ENCODE results near the gene VAMP3. TPM values are rescaled to one million over a fixed set of nuclear protein-coding genes. Genes with fewer than 3 reads are reported as not detected.
A peak's percentile ranks its signal among the peaks of the same experiment; 100 is the strongest.

VAMP3 gene
- total and polyA plus RNA-seq, 9 donors: 50.4 to 220 (median 93.5) TPM

DNA sequence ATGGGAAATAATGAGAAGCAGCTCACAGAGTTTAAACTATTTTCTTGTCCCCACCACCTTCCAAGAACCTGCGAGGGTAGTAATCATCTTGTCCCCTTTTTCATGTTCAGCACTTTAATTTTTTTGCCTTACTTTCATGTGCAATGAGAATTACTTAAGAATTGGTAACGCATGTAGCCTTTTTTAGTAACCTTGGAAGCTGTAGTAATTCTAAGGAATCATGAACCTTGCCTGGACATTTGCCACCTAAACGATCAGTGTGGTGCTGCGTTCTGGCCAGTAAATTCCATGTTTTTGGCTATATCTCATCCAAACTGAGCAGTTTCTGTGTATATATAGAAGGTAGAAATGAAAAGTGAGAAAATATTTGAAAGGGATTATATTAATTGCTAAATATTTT, 3.9 kb upstream of the VAMP3 start:
- H3K27me3 ChIP-seq: no peaks in the 10 kb centered on the region
- DNase-seq: no peak
- WGBS, 3 donors: 70 to 81% (median 76%) methylated on average over 4 of the region's 4 CpGs
- no peak for TF ChIP-seq POLR2A (IDR thresholded peaks at IDR 0.05)
- TF ChIP-seq, protein P1, sequence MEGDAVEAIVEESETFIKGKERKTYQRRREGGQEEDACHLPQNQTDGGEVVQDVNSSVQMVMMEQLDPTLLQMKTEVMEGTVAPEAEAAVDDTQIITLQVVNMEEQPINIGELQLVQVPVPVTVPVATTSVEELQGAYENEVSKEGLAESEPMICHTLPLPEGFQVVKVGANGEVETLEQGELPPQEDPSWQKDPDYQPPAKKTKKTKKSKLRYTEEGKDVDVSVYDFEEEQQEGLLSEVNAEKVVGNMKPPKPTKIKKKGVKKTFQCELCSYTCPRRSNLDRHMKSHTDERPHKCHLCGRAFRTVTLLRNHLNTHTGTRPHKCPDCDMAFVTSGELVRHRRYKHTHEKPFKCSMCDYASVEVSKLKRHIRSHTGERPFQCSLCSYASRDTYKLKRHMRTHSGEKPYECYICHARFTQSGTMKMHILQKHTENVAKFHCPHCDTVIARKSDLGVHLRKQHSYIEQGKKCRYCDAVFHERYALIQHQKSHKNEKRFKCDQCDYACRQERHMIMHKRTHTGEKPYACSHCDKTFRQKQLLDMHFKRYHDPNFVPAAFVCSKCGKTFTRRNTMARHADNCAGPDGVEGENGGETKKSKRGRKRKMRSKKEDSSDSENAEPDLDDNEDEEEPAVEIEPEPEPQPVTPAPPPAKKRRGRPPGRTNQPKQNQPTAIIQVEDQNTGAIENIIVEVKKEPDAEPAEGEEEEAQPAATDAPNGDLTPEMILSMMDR (IDR thresholded peaks at IDR 0.05): no peak
- H3K4me1 ChIP-seq (ENCODE audit: insufficient read depth): peaks cover 6% of the 10 kb centered on the region
- H3K27ac ChIP-seq: no peak overlapping the region
- no peaks in the 10 kb centered on the region for H3K9me3 ChIP-seq
- no peaks in the 10 kb centered on the region for H3K36me3 ChIP-seq
- intact Hi-C loops (cut with DNase I): no loop called here
- no peak overlapping the region for H3K4me3 ChIP-seq

GRCh38 chr1:7768583-7768982, 2.5 kb upstream of the VAMP3 start:
- H3K4me1 ChIP-seq (ENCODE audit: insufficient read depth): peaks cover 7% of the 10 kb centered on the region

GRCh38 chr1:7769673-7770412, 1.3 kb upstream of the VAMP3 start:
- no peaks in the 10 kb centered on the region for H3K27me3 ChIP-seq
- H3K4me1 ChIP-seq (ENCODE audit: insufficient read depth): peaks cover 7% of the 10 kb centered on the region
- no peak overlapping the region for H3K27ac ChIP-seq
- H3K36me3 ChIP-seq: no peaks in the 10 kb centered on the region
- intact Hi-C loops (cut with DNase I): no loop called here
- TF ChIP-seq, protein P1 (IDR thresholded peaks at IDR 0.05): no peak
- TF ChIP-seq EP300 (IDR thresholded peaks at IDR 0.05): no peak
- H3K4me3 ChIP-seq: no peak overlapping the region
- DNase-seq: no peak
- no peaks in the 10 kb centered on the region for H3K9me3 ChIP-seq
- WGBS, 3 donors: 83 to 89% (median 88%) methylated on average over 12 of the region's 12 CpGs

More at GRCh38 chr1:7768583-7768982, 2.5 kb upstream of the VAMP3 start:
- TF ChIP-seq, protein P1 (IDR thresholded peaks at IDR 0.05): no peak
- TF ChIP-seq EP300 (IDR thresholded peaks at IDR 0.05) (no peak), POLR2A (IDR thresholded peaks at IDR 0.05) (no peak)
- no peaks in the 10 kb centered on the region for H3K9me3 ChIP-seq
- H3K27me3 ChIP-seq: no peaks in the 10 kb centered on the region
- no peak overlapping the region for H3K4me3 ChIP-seq
- no peak overlapping the region for H3K27ac ChIP-seq
- intact Hi-C loops (cut with DNase I): no loop called here
- 42 to 58% (median 54%) methylated on average over 2 of the region's 2 CpGs for WGBS, 3 donors
- DNase-seq: no peak
- H3K36me3 ChIP-seq: no peaks in the 10 kb centered on the region

GRCh38 chr1:7770669-7770996, 463 bp upstream of the VAMP3 start:
- WGBS, 3 donors: 10 to 33% (median 16%) methylated on average over 6 of the region's 6 CpGs

More at GRCh38 chr1:7770669-7770996, 463 bp upstream of the VAMP3 start:
- Histone ChIP-seq H3K36me3 (no peaks in the 10 kb centered on the region), H3K4me3 (peak overlapping the region; percentile 98), H3K27ac (peak overlapping the region; percentile 59 to 73), H3K27me3 (no peaks in the 10 kb centered on the region), H3K9me3 (no peaks in the 10 kb centered on the region), H3K4me1 (ENCODE audit: insufficient read depth) (peaks cover 7% of the 10 kb centered on the region)
- TF ChIP-seq EP300 (IDR thresholded peaks at IDR 0.05) (no peak), POLR2A (IDR thresholded peaks at IDR 0.05) (no peak)
- TF ChIP-seq, protein P1 (IDR thresholded peaks at IDR 0.05): no peak
- no peak for DNase-seq
- intact Hi-C loops (cut with DNase I): no loop called here

All from ovary (tissue), 9 donors.